NCI-H510A (cell line): Measurements from ENCODE around the gene RAPGEF1.

ENCODE experiments used
- DNase-seq: peaks from one replicate; lab custom pipeline; 2025; lab: John Stamatoyannopoulos, UW

Gene RAPGEF1

DNA sequence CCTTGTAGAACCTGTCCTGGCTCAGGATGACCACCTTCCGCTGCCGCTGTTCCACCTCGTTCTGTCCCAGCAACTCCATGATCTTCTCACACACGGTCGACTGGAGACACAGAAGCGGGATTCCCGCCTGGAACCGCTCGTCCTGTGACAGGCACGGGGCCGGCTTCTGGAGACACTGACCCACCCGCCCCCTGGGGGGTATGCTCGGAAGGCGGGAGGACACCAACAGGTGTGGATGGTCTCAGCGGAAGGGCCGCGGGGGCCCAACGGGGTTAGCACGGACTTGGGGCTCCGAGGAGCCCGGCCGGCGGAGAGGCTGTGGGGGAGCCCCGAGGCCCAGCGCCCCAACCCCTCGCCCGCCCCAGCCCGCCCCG is 209.3 kb downstream of the RAPGEF1 start:
- DNase-seq, result peak; percentile 64

DNA sequence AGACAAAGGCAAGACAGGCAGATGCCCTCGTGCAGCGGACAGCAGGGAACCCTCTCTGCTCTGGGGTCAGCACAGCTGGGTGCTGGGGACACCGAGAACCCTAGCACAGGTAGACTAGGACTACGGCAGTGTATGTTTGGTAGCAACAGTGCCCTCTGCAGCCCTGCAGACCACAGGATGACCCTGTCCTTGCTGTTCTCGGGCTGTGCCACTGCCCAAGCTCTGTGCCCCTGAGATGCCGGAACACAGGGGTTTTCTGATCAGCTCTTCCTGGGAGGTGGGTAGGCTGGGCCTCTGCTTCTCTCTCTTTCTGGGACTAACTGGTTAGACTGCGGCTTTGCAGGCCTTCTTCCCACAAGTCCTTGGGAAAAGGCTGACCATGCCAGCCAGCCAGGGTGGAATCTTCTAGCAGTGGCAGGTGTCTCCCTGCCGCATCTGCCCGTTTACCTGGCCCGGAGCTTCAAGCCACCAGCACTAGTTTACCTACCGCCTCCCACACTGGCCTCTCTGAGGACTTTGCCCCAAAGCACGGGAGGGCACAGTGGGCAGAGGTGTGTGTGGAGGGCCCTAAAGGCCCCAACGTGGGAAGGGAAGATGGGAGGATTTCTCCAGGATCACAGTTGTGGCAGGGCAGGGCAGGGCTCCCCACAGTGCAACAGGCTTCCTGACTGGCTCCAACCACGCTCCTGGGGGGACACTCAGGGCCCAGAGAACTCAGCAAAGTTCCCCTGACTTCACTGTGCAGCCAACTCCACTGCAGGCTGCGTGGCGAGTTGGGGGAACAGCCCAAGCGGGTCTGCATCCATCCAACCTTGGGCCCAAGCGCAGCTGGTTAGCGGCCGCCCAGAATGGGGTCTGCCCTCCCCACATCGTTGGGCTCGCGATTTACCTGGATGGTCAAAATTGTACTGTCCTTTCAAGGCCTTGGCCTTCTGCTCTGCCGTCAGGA is 210.0 kb downstream of the RAPGEF1 start:
- DNase-seq, result no peak

DNA sequence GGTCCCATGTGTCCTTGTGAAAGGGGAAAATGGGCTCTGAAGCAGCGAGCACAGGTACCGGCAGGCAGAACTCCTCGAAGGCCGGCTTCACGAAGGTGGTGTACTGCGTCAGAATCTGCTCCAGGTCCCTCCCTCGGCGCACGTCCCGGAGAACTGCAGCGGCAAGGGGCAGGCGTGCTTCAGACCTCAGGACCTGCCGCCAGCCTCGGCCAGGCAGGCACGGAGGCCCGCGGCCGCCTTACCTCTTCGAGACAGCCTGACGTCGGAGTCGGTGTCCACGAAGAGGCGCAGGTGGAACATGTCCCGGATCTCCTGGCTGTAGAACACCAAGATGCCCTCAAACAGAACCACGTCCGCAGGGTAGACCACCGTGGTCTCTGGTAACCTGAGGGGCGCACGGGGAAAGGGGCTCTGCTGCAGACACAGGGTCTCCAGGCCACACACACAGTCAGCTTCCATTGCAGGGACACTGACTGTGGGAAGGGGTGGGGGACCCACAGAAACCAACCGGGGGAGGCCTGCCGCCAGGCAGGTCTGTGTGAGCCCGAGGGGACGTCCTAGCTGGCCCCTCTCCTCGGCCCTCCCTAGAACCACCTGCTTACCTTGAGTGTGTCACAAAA is 210.9 kb downstream of the RAPGEF1 start:
- DNase-seq, result no peak

DNA sequence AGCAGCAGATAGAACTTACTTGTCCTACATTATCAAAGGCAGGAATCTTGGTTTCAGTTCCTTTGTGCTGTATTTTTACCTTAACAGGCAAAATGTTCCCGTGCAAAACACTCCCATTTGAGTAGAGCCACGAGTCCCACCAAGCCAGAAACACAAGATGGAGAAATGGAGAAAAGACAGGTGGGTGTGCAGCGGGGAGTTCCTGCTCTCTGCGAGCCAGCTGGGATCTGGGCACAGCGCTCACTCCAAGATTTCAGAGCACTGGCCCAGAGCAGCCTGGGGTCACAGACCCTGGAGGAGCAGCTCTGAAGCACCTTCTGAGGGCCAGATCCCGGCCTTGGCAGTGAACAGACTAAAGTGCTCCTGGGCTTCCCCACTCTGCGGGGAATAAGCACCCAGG is 211.7 kb downstream of the RAPGEF1 start:
- no peak for DNase-seq
